CD4-positive, alpha-beta T cell (primary cell): ENCODE data around the gene NCAPG. TPM values are rescaled to one million over a fixed set of nuclear protein-coding genes. Genes with fewer than 3 reads are reported as not detected.

Experiments
- ATAC-seq: fragments of 200-7000 bp; cut with Tn5 transposase; one replicate; pipeline ENCODE4 v1.10.0; 2022; ENCODE audit warnings: mild to moderate bottlenecking; ENCODE audit not compliant: poor library complexity
- CTCF ChIA-PET: fragments of 350-600 bp; sonication (Branson Sonifier 250); formaldehyde crosslinking; loops from one replicate; lab custom pipeline; 2021; ENCODE audit warnings: antibody characterized with exemption, inconsistent platforms; lab: Charles Lee
- POLR2A ChIA-PET: fragments of 350-600 bp; sonication (Branson Sonifier 250); formaldehyde crosslinking; loops from one replicate; lab custom pipeline; 2021; ENCODE audit warnings: antibody characterized with exemption, inconsistent platforms; lab: Charles Lee
- DNase-seq, 14 experiments: peaks; one replicate each; pipeline ENCODE4 v3.0.0-alpha.2; 2013 to 2020; ENCODE audit warnings: mixed read lengths in 2 of 14
- H3K27ac ChIP-seq, 2 donors: one replicate each; pipeline versions ENCODE4 v1.5.1 to v1.7.0; 2013; ENCODE audit warnings: low read length in 2 of 2, low read depth in 1 of 2, mild to moderate bottlenecking in 1 of 2
- H3K27me3 ChIP-seq, 2 experiments: 1 replicate in 1 of 2; 2 replicates in 1 of 2; pipeline versions ENCODE4 v1.6.1 to v1.7.0; 2013; ENCODE audit warnings: low read length in 2 of 2, control low read depth in 1 of 2, mild to moderate bottlenecking in 1 of 2, moderate library complexity in 1 of 2; ENCODE audit not compliant: insufficient read depth in 2 of 2, control insufficient read depth in 1 of 2
- H3K36me3 ChIP-seq: one replicate; pipeline ENCODE4 v1.6.1; 2013; ENCODE audit warnings: low read length, control low read depth; ENCODE audit not compliant: insufficient read depth
- H3K4me1 ChIP-seq: one replicate; pipeline ENCODE4 v1.6.1; 2013; ENCODE audit warnings: low read length, control low read depth; ENCODE audit not compliant: insufficient read depth
- H3K4me3 ChIP-seq: one replicate; pipeline ENCODE4 v1.5.1; 2013; ENCODE audit warnings: mild to moderate bottlenecking, low read length, moderate library complexity
- H3K9me3 ChIP-seq, 2 experiments: 1 replicate in 1 of 2; 2 replicates in 1 of 2; pipeline versions ENCODE4 v1.6.1 to v1.7.0; 2013; ENCODE audit warnings: low read length in 2 of 2, mild to moderate bottlenecking in 2 of 2, control low read depth in 1 of 2, moderate library complexity in 1 of 2; ENCODE audit not compliant: control insufficient read depth in 1 of 2, insufficient read depth in 1 of 2
- H3K27ac Mint-ChIP-seq: one replicate; pipeline ENCODE4 v1.8.0; 2020; ENCODE audit warnings: mixed read lengths
- H3K27me3 Mint-ChIP-seq: one replicate; pipeline ENCODE4 v1.8.0; 2021; ENCODE audit warnings: mixed read lengths
- H3K36me3 Mint-ChIP-seq: one replicate; pipeline ENCODE4 v1.8.0; 2021; ENCODE audit warnings: low read depth, mixed read lengths
- H3K4me1 Mint-ChIP-seq: one replicate; pipeline ENCODE4 v1.8.0; 2021; ENCODE audit warnings: low read depth, mixed read lengths
- H3K4me3 Mint-ChIP-seq: one replicate; pipeline ENCODE4 v1.8.0; 2020; ENCODE audit warnings: mild to moderate bottlenecking, mixed read lengths
- H3K9me3 Mint-ChIP-seq: one replicate; pipeline ENCODE4 v1.8.0; 2020; ENCODE audit warnings: mixed read lengths
- intact Hi-C, 2 experiments: fragments of 100-400 bp; cut with DNase I in 1 of 2; cut with micrococcal nuclease in 1 of 2; formaldehyde crosslinking; loops; one replicate each; pipeline versions ENCODE4 v1.15.1 to v1.9.0; 2023 to 2025; cut with DNase I, micrococcal nuclease
- total RNA-seq, 174 experiments: library from RNA in 2 of 174; stranded (reverse) in 2 of 174; gene quantifications; one replicate each; pipeline ENCODE4 v1.2.3 and lab custom pipeline; 2021 to 2026
- TF ChIP-seq, protein P1 (sequence below): fragments of 200-600 bp; IDR thresholded peaks from one replicate; pipeline ENCODE4 v1.8.0; 2022; ENCODE audit warnings: antibody characterized with exemption, mild to moderate bottlenecking

Gene NCAPG
- total RNA-seq, 2 experiments from 2014 or later, result 0.58 to 0.61 TPM

DNA sequence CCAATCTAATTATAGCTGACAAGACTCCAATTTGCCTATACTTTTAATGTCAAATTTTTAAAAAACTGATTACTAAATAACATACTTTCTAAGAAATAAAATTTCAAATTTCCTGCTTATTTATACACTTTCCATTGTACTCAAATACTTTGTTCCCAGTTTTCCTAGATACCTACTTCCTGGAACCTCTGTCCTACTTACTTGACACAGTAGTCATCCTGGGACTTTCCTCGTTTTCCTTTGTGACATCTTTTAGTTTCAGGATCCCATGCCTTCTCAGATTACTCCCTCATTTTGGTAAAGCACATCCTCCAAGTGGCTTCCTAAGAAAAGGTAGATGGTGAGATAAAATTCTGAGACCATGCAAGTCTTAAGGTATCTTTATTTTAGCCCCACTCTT is 16.0 kb upstream of the NCAPG start:
- Histone ChIP-seq H3K27ac (no peak overlapping the region), H3K27me3 (no peaks in the 10 kb centered on the region), H3K9me3 (no peaks in the 10 kb centered on the region), H3K36me3 (peaks cover 2% of the 10 kb centered on the region), H3K4me1 (no peaks in the 10 kb centered on the region), H3K4me3 (no peak overlapping the region)
- intact Hi-C loops, result no loop called here
- Mint-ChIP-seq H3K27me3 (no peaks in the 10 kb centered on the region), H3K27ac (no peak overlapping the region), H3K9me3 (no peaks in the 10 kb centered on the region), H3K4me3 (no peak overlapping the region), H3K36me3 (peaks cover 50% of the 10 kb centered on the region), H3K4me1 (peaks cover 8% of the 10 kb centered on the region)
- TF ChIP-seq, protein P1, sequence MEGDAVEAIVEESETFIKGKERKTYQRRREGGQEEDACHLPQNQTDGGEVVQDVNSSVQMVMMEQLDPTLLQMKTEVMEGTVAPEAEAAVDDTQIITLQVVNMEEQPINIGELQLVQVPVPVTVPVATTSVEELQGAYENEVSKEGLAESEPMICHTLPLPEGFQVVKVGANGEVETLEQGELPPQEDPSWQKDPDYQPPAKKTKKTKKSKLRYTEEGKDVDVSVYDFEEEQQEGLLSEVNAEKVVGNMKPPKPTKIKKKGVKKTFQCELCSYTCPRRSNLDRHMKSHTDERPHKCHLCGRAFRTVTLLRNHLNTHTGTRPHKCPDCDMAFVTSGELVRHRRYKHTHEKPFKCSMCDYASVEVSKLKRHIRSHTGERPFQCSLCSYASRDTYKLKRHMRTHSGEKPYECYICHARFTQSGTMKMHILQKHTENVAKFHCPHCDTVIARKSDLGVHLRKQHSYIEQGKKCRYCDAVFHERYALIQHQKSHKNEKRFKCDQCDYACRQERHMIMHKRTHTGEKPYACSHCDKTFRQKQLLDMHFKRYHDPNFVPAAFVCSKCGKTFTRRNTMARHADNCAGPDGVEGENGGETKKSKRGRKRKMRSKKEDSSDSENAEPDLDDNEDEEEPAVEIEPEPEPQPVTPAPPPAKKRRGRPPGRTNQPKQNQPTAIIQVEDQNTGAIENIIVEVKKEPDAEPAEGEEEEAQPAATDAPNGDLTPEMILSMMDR, result no peak
- no peak for DNase-seq
- ChIA-PET POLR2A (no interaction called here), CTCF (interaction anchor here (0.6 kb wide), 2 partner anchors 8 to 14 kb away, joined by 3 read pairs; no protein-coding TSS in a partner anchor)
- no peak for ATAC-seq

DNA sequence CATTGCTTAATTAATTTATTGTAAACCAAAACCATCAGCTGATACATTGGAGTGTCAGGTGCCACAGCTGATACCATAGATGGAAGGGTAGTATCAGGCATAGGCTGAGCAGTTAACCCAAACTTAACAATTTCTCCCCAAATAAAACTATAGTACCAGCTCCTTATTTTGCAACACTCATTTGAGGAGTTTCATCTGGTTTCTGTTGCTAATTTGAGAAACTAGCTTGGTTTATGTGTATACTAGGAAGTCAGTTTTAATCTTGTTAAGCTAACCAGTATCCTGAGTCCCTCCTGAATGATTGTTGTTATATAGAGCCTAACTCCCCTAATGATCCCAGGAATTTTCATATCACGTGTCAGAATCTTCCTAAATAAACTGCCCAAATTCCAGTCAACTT is 13.0 kb upstream of the NCAPG start:
- ATAC-seq (no peak), DNase-seq (no peak)
- Histone ChIP-seq H3K27me3 (no peaks in the 10 kb centered on the region), H3K4me3 (no peak overlapping the region), H3K27ac (no peak overlapping the region), H3K36me3 (peaks cover 15% of the 10 kb centered on the region), H3K9me3 (no peaks in the 10 kb centered on the region), H3K4me1 (no peaks in the 10 kb centered on the region)
- Mint-ChIP-seq H3K27ac (no peak overlapping the region), H3K4me1 (peaks cover 8% of the 10 kb centered on the region), H3K36me3 (peaks cover 59% of the 10 kb centered on the region), H3K27me3 (no peaks in the 10 kb centered on the region), H3K9me3 (no peaks in the 10 kb centered on the region), H3K4me3 (no peak overlapping the region)
- ChIA-PET CTCF (interaction anchor here (1.1 kb wide), 1 partner anchor 11 kb away, joined by 5 read pairs; no protein-coding TSS in a partner anchor), POLR2A (no interaction called here)
- intact Hi-C loops, result no loop called here
- TF ChIP-seq, protein P1, result no peak

DNA sequence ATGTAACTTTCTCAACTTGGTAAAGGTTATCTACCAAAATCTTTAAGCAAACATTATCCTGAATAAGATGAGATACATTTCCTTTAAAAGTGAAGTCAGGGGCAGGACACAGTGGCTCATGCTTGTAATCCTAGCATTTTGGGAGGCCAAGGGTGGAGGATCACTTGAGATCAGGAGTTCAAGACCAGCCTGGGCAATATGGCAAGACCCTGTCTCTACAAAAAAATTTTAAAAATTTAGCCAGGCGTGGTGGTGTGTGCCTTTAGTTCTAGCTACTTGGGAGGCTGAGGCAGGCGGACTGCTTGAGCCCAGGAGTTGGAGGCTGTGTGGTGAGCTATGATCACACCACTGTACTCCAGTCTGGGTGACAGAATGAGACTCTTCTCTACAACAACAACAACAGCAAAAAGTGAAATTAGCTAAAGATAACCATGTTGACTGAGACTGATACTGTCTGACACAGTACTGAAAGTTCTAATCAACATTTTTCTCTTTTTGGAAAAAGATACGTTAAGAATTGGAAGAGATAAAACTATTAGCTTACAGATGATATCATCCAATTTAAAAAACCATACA is 5.1 kb upstream of the NCAPG start:
- H3K27me3 ChIP-seq, result no peaks in the 10 kb centered on the region
- ChIA-PET POLR2A (no interaction called here), CTCF (interaction anchor here (1.7 kb wide), 1 partner anchor 11 kb away, joined by 6 read pairs; no protein-coding TSS in a partner anchor)
- Mint-ChIP-seq H3K27me3 (no peaks in the 10 kb centered on the region), H3K27ac (peak overlapping the region; percentile 35), H3K4me3 (no peak overlapping the region), H3K4me1 (peaks cover 71% of the 10 kb centered on the region), H3K36me3 (peaks cover 83% of the 10 kb centered on the region), H3K9me3 (no peaks in the 10 kb centered on the region)
- peaks cover 34% of the 10 kb centered on the region for H3K36me3 ChIP-seq
- TF ChIP-seq, protein P1, result no peak
- no peak for ATAC-seq
- H3K4me3 ChIP-seq, result no peak overlapping the region
- peaks cover 15% of the 10 kb centered on the region for H3K4me1 ChIP-seq
- no peaks in the 10 kb centered on the region for H3K9me3 ChIP-seq
- intact Hi-C loops, result no loop called here
- DNase-seq, result no peak
- H3K27ac ChIP-seq, result no peak overlapping the region
